Adipocyte (in vitro differentiated cells): ENCODE measurements around the gene MAD1L1.
"Not testable (repeated sequence)": the region's sequence is repeated elsewhere in the genome, so short reads cannot be mapped to it uniquely, and the experiment has no call there.

ENCODE experiments used
- DNase-seq: peaks from one replicate; pipeline ENCODE4 v3.0.0-alpha.2; 2015; ENCODE audit warnings: low read depth
- H3K27me3 ChIP-seq: replicated peaks from 2 replicates; pipeline ENCODE4 v1.7.0; 2013; ENCODE audit warnings: mild to moderate bottlenecking, low read length, moderate library complexity; ENCODE audit not compliant: control insufficient read depth, insufficient read depth
- H3K36me3 ChIP-seq: 2 replicates; pipeline ENCODE4 v1.7.0; 2013; ENCODE audit warnings: low read length, mild to moderate bottlenecking, moderate library complexity; ENCODE audit not compliant: control insufficient read depth, insufficient read depth, severe bottlenecking
- H3K4me1 ChIP-seq: 2 replicates; pipeline ENCODE4 v1.7.0; 2013; ENCODE audit warnings: mild to moderate bottlenecking, low read length, moderate library complexity; ENCODE audit not compliant: control insufficient read depth, insufficient read depth
- H3K4me3 ChIP-seq: 2 replicates; pipeline ENCODE4 v1.7.0; 2013; ENCODE audit warnings: mild to moderate bottlenecking, low read length, moderate library complexity
- H3K9ac ChIP-seq: 2 replicates; pipeline ENCODE4 v1.7.0; 2013; ENCODE audit warnings: mild to moderate bottlenecking, low read length, moderate library complexity
- H3K9me3 ChIP-seq: 2 replicates; pipeline ENCODE4 v1.7.0; 2013; ENCODE audit warnings: mild to moderate bottlenecking, low read length, moderate library complexity; ENCODE audit not compliant: control insufficient read depth

Gene MAD1L1

GRCh38 chr7:2070151-2070763, 162.5 kb downstream of the MAD1L1 start:
- Histone ChIP-seq H3K4me1 (no peaks in the 10 kb centered on the region), H3K27me3 (no peaks in the 10 kb centered on the region), H3K36me3 (no peaks in the 10 kb centered on the region), H3K4me3 (no peak overlapping the region), H3K9me3 (no peaks in the 10 kb centered on the region), H3K9ac (no peak overlapping the region)
- no peak for DNase-seq

- Histone ChIP-seq H3K4me1 (no peaks in the 10 kb centered on the region), H3K9ac (no peak overlapping the region), H3K36me3 (no peaks in the 10 kb centered on the region), H3K27me3 (no peaks in the 10 kb centered on the region), H3K4me3 (no peak overlapping the region), H3K9me3 (no peaks in the 10 kb centered on the region)
- no peak for DNase-seq
Measured at GRCh38 chr7:2069472-2069860, 163.3 kb downstream of the MAD1L1 start.

GRCh38 chr7:2068693-2069471, 163.9 kb downstream of the MAD1L1 start:
- DNase-seq = no peak
- Histone ChIP-seq H3K4me1 (no peaks in the 10 kb centered on the region), H3K4me3 (no peak overlapping the region), H3K9ac (no peak overlapping the region), H3K9me3 (no peaks in the 10 kb centered on the region), H3K36me3 (no peaks in the 10 kb centered on the region), H3K27me3 (no peaks in the 10 kb centered on the region)

GRCh38 chr7:2066251-2066919, 166.4 kb downstream of the MAD1L1 start:
- no peaks in the 10 kb centered on the region for H3K9me3 ChIP-seq
- no peaks in the 10 kb centered on the region for H3K27me3 ChIP-seq
- no peak overlapping the region for H3K4me3 ChIP-seq
- no peak for DNase-seq
- peaks cover 4% of the 10 kb centered on the region for H3K4me1 ChIP-seq
- no peaks in the 10 kb centered on the region for H3K36me3 ChIP-seq
- no peak overlapping the region for H3K9ac ChIP-seq

- no peak for DNase-seq
- Histone ChIP-seq H3K4me3 (no peak overlapping the region), H3K9ac (no peak overlapping the region), H3K9me3 (no peaks in the 10 kb centered on the region), H3K4me1 (peaks cover 4% of the 10 kb centered on the region), H3K36me3 (no peaks in the 10 kb centered on the region), H3K27me3 (no peaks in the 10 kb centered on the region)
Measured at GRCh38 chr7:2065528-2065927, 167.2 kb downstream of the MAD1L1 start.

GRCh38 chr7:2063563-2064260, 169.0 kb downstream of the MAD1L1 start:
- H3K9me3 ChIP-seq = no peaks in the 10 kb centered on the region
- H3K4me1 ChIP-seq = peaks cover 4% of the 10 kb centered on the region
- no peak for DNase-seq
- H3K4me3 ChIP-seq = no peak overlapping the region
- H3K36me3 ChIP-seq = no peaks in the 10 kb centered on the region
- peak overlapping the region; percentile 21 for H3K9ac ChIP-seq
- H3K27me3 ChIP-seq = no peaks in the 10 kb centered on the region

- no peak overlapping the region for H3K9ac ChIP-seq
- no peaks in the 10 kb centered on the region for H3K36me3 ChIP-seq
- H3K4me1 ChIP-seq = peaks cover 4% of the 10 kb centered on the region
- H3K4me3 ChIP-seq = no peak overlapping the region
- no peaks in the 10 kb centered on the region for H3K9me3 ChIP-seq
- DNase-seq = no peak
- H3K27me3 ChIP-seq = no peaks in the 10 kb centered on the region
Measured at GRCh38 chr7:2062648-2063047, 170.1 kb downstream of the MAD1L1 start.

- no peaks in the 10 kb centered on the region for H3K36me3 ChIP-seq
- no peaks in the 10 kb centered on the region for H3K9me3 ChIP-seq
- H3K4me3 ChIP-seq = no peak overlapping the region
- no peak for DNase-seq
- H3K4me1 ChIP-seq = peaks cover 4% of the 10 kb centered on the region
- H3K9ac ChIP-seq = no peak overlapping the region
- H3K27me3 ChIP-seq = no peaks in the 10 kb centered on the region
Measured at GRCh38 chr7:2060701-2061100, 172.0 kb downstream of the MAD1L1 start.

GRCh38 chr7:2059964-2060700, 172.6 kb downstream of the MAD1L1 start:
- DNase-seq = no peak
- Histone ChIP-seq H3K36me3 (no peaks in the 10 kb centered on the region), H3K9ac (no peak overlapping the region), H3K4me1 (peaks cover 4% of the 10 kb centered on the region), H3K27me3 (no peaks in the 10 kb centered on the region), H3K4me3 (no peak overlapping the region), H3K9me3 (no peaks in the 10 kb centered on the region)

GRCh38 chr7:2058246-2058645, 174.5 kb downstream of the MAD1L1 start:
- H3K4me1 ChIP-seq, H3K9ac ChIP-seq, DNase-seq, H3K4me3 ChIP-seq, H3K27me3 ChIP-seq, H3K36me3 ChIP-seq, H3K9me3 ChIP-seq: not testable (repeated sequence)
